Raji (cell line): ENCODE results near the gene PARP12.

Source experiments
- POLR2A ChIP-seq: IDR thresholded peaks from 2 replicates; pipeline ENCODE4 v1.6.1; 2011; ENCODE audit warnings: low read depth, low read length, control low read depth; ENCODE audit not compliant: insufficient read depth

PARP12 gene

GRCh38 chr7:140048989-140049338 is 13.8 kb downstream of the PARP12 start:
- TF ChIP-seq POLR2A, result no peak

GRCh38 chr7:140048138-140048537 is 14.6 kb downstream of the PARP12 start:
- TF ChIP-seq POLR2A, result no peak

- TF ChIP-seq POLR2A, result no peak
Observed at GRCh38 chr7:140047197-140047596, 15.6 kb downstream of the PARP12 start.

DNA sequence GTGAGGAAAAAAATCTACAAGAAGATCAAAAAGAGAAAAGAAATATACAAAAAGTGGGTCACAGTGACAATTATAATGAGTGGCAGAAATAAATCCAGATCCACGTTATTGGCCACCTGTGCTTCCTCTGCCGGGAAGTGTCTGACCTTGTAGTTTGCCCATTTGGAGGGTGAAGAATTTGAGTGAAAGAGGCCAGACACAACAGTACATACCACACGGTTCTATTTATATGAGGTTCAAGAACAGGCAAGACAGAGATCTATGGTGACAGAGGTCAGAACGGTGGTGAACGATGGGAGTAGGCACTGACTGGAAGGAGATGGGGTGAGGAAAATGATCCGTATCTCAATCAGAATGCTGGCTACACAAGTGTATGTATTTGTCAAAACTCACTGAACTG is 17.1 kb downstream of the PARP12 start:
- no peak for TF ChIP-seq POLR2A

- TF ChIP-seq POLR2A, result no peak
Observed at GRCh38 chr7:140044251-140044650, 18.5 kb downstream of the PARP12 start.

DNA sequence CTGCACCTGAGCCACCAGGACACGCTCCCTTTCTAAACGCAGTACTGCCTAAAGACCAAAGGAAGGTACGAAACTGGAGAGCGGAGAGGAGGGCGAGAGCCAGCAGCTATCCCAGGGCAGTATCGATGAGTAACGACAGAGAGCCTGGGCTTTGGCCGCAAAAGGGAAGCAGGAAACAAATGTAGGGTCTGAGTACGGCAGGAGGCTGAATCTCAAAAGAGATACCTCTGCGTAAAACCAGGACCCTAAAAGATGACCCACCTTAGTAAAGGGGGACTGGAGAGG is 20.4 kb downstream of the PARP12 start:
- no peak for TF ChIP-seq POLR2A

GRCh38 chr7:140041659-140042385 is 20.9 kb downstream of the PARP12 start:
- no peak for TF ChIP-seq POLR2A

DNA sequence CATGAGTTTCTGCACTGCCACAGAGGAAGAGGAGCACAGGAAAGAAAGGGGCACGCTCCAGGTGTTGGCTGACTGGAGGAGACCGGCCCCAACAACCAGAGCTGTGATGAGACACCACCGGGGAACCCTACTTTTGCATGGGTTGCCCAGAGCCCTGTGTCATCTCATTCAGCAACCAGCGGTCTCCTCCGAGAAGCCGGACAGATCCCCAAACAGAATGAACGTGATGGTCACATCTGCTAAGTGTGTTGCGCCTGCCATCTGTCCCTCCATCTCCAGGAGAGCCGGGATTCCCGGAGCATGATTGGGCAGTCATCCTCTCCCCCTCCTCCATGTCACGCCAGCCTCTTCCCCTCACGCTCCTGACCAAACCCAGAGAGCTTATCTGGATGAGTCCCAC is 22.9 kb downstream of the PARP12 start:
- TF ChIP-seq POLR2A, result no peak

- TF ChIP-seq POLR2A, result no peak
Observed at GRCh38 chr7:140039066-140039465, 23.7 kb downstream of the PARP12 start.

- TF ChIP-seq POLR2A, result no peak
Observed at GRCh38 chr7:140036224-140036962, 26.4 kb downstream of the PARP12 start.

- no peak for TF ChIP-seq POLR2A
Observed at GRCh38 chr7:140035400-140036223, 27.1 kb downstream of the PARP12 start.

DNA sequence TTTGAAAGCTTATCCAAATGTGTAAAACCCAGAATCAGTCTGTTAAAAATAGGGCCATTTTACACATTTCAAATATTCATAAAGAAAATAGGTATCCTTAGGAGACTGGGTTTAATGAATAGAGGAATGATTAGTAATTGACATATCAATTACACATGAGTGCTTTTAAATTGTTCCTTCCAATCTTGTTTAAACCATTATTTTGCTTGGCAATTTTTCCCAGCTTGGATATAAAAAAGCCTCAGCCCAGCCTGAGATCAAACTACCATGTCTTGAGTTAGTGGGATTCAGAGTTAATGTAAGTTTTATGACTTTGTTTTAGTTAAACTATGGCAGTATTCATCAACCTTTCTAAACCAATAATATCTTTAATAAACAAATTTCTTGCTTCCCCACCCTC is 28.3 kb downstream of the PARP12 start:
- TF ChIP-seq POLR2A, result no peak

GRCh38 chr7:140033779-140034363 is 28.9 kb downstream of the PARP12 start:
- no peak for TF ChIP-seq POLR2A

GRCh38 chr7:140033036-140033435 is 29.7 kb downstream of the PARP12 start:
- no peak for TF ChIP-seq POLR2A

DNA sequence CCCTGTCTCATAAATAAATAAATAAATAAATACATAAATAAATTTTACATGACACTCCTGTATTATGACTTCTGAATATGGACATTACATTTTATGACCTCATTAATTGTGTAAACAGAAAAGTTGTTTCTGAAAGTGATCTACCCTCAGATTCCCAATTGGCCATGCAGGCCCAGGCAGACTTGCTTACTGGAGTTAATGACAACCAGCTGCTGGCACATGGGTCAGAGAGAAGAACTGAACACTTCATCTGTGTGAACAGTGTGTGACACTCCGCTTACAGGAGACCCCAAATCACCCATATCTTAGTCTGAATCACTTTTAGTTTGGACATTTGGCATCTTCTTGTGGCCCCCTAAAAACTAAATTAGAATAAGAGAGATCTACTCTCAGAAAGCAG is 31.4 kb downstream of the PARP12 start:
- no peak for TF ChIP-seq POLR2A

DNA sequence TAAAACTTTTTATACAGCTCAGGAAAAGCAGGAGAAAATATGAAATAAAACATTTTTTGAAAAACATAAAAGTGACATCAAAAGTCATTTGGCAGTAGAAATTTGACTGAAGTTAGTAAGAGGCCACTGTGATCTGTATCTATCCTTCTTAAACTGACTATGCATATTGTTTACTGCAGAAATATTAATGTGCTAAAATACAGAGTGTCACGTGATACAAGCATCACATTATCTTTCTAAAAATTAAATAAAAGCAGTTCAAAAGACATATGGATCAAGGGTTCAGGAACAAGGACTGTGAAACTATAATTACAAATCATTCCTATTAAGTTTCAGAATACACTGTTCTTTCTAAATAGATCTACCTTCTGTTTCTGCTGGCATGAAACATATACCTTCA is 33.7 kb downstream of the PARP12 start:
- TF ChIP-seq POLR2A, result no peak
